Measurements from ENCODE around the gene SUGCT.
"Not testable (repeated sequence)": the region's sequence is repeated elsewhere in the genome, so short reads cannot be mapped to it uniquely, and the experiment has no call there.

DNA sequence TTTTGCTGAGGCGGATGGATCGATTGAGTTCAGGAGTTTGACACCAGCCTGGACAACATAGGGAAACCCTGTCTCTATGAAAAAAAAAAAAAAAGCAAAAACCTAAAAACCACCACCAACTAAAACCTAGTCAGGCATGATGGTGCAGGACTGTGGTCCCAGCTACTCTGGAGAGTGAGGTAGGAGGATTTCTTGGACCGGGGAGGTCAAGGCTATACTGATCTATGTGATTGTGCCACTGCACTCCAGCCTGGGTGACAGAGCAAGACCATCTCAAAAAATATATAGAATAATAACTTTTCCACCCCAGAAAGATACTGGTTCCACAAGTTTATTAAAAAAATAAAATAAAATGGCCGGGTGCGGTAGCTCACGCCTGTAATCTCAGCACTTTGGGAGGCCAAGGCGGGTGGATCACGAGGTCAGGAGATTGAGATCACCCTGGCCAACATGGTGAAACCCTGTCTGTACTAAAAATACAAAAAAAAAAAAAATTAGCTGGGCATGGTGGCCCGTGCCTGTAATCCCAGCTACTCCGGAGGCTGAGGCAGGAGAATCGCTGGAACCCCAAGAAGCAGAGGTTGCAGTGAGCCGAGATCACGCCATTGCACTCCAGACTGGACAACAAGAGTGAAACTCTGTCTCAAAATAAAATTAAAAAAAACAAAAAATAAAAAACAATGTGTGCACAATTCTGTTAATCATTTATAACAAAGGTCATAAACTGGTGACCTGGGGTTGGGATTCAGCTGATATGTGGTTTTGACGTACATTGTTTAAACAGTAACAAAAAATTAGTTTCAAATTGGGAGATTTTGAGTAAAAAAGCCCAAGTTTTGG, 12.5 kb upstream of the SUGCT start:
- TF ChIP-seq, protein P1, sequence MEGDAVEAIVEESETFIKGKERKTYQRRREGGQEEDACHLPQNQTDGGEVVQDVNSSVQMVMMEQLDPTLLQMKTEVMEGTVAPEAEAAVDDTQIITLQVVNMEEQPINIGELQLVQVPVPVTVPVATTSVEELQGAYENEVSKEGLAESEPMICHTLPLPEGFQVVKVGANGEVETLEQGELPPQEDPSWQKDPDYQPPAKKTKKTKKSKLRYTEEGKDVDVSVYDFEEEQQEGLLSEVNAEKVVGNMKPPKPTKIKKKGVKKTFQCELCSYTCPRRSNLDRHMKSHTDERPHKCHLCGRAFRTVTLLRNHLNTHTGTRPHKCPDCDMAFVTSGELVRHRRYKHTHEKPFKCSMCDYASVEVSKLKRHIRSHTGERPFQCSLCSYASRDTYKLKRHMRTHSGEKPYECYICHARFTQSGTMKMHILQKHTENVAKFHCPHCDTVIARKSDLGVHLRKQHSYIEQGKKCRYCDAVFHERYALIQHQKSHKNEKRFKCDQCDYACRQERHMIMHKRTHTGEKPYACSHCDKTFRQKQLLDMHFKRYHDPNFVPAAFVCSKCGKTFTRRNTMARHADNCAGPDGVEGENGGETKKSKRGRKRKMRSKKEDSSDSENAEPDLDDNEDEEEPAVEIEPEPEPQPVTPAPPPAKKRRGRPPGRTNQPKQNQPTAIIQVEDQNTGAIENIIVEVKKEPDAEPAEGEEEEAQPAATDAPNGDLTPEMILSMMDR (IDR thresholded peaks at IDR 0.05): not testable (repeated sequence)
- TF ChIP-seq POLR2A (IDR thresholded peaks at IDR 0.05): not testable (repeated sequence)

Data from stomach (tissue), 4 donors.